Measurements from ENCODE around the gene BTBD16. TPM values are rescaled to one million over a fixed set of nuclear protein-coding genes. Genes with fewer than 3 reads are reported as not detected.

BTBD16 gene
- total and polyA plus RNA-seq, 3 donors from 2014 or later = 4.9 to 21.3 (median 5.3) TPM

GRCh38 chr10:122227754-122228153 is 43.3 kb upstream of the BTBD16 start:
- DNase-seq = no peak
- intact Hi-C loops (cut with DNase I; ENCODE audit: low total_unique reads) = no loop called here
- Histone ChIP-seq H3K36me3 (ENCODE audit: low read depth, missing control alignments) (no peaks in the 10 kb centered on the region), H3K4me1 (no peaks in the 10 kb centered on the region), H3K27ac (no peak overlapping the region), H3K4me3 (no peak overlapping the region), H3K9me3 (no peaks in the 10 kb centered on the region), H3K27me3 (no peaks in the 10 kb centered on the region)
- WGBS, 2 donors = 89 to 100% methylated on average over 4 of the region's 4 CpGs
- TF ChIP-seq POLR2A (IDR thresholded peaks at IDR 0.05) (no peak), CTCF (IDR thresholded peaks at IDR 0.05) (no peak)

- no peak for DNase-seq
- no peaks in the 10 kb centered on the region for H3K36me3 ChIP-seq (ENCODE audit: low read depth, missing control alignments)
- no peak overlapping the region for H3K27ac ChIP-seq
- 78 to 87% methylated on average over 2 of the region's 2 CpGs for WGBS, 2 donors
- H3K9me3 ChIP-seq = no peaks in the 10 kb centered on the region
- no peak overlapping the region for H3K4me3 ChIP-seq
- no peaks in the 10 kb centered on the region for H3K4me1 ChIP-seq
- intact Hi-C loops (cut with DNase I; ENCODE audit: low total_unique reads) = no loop called here
- no peaks in the 10 kb centered on the region for H3K27me3 ChIP-seq
- no peak for TF ChIP-seq POLR2A (IDR thresholded peaks at IDR 0.05)
- TF ChIP-seq CTCF (IDR thresholded peaks at IDR 0.05) = no peak
Observed at GRCh38 chr10:122229666-122230065, 41.4 kb upstream of the BTBD16 start.

GRCh38 chr10:122230222-122230621 is 40.9 kb upstream of the BTBD16 start:
- Histone ChIP-seq H3K4me3 (no peak overlapping the region), H3K27me3 (no peaks in the 10 kb centered on the region), H3K36me3 (ENCODE audit: low read depth, missing control alignments) (no peaks in the 10 kb centered on the region), H3K4me1 (no peaks in the 10 kb centered on the region), H3K9me3 (no peaks in the 10 kb centered on the region), H3K27ac (no peak overlapping the region)
- intact Hi-C loops (cut with DNase I; ENCODE audit: low total_unique reads) = no loop called here
- TF ChIP-seq CTCF (IDR thresholded peaks at IDR 0.05) (no peak), POLR2A (IDR thresholded peaks at IDR 0.05) (no peak)
- WGBS, 2 donors = 90 to 92% methylated on average over 10 to 19 of the region's 19 CpGs
- no peak for DNase-seq

- no peaks in the 10 kb centered on the region for H3K27me3 ChIP-seq
- intact Hi-C loops (cut with DNase I; ENCODE audit: low total_unique reads) = no loop called here
- H3K36me3 ChIP-seq (ENCODE audit: low read depth, missing control alignments) = no peaks in the 10 kb centered on the region
- TF ChIP-seq POLR2A (IDR thresholded peaks at IDR 0.05) (no peak), CTCF (IDR thresholded peaks at IDR 0.05) (no peak)
- no peak overlapping the region for H3K4me3 ChIP-seq
- 74 to 76% methylated on average over 3 of the region's 3 CpGs for WGBS, 2 donors
- H3K9me3 ChIP-seq = no peaks in the 10 kb centered on the region
- no peak overlapping the region for H3K27ac ChIP-seq
- H3K4me1 ChIP-seq = no peaks in the 10 kb centered on the region
- no peak for DNase-seq
Observed at GRCh38 chr10:122232769-122233168, 38.3 kb upstream of the BTBD16 start.

GRCh38 chr10:122233857-122234348 is 37.2 kb upstream of the BTBD16 start:
- H3K27me3 ChIP-seq = no peaks in the 10 kb centered on the region
- no peaks in the 10 kb centered on the region for H3K4me1 ChIP-seq
- H3K27ac ChIP-seq = no peak overlapping the region

More at GRCh38 chr10:122233857-122234348, 37.2 kb upstream of the BTBD16 start:
- Histone ChIP-seq H3K9me3 (no peaks in the 10 kb centered on the region), H3K4me3 (no peak overlapping the region), H3K36me3 (ENCODE audit: low read depth, missing control alignments) (no peaks in the 10 kb centered on the region)
- intact Hi-C loops (cut with DNase I; ENCODE audit: low total_unique reads) = no loop called here
- TF ChIP-seq POLR2A (IDR thresholded peaks at IDR 0.05) = no peak
- TF ChIP-seq CTCF (IDR thresholded peaks at IDR 0.05) = no peak
- 91% methylated on average over 11 of the region's 11 CpGs; no CpG with 5 or more reads in 1 of the 2 donors for WGBS, 2 donors
- DNase-seq = no peak

Measured in testis (tissue), 3 donors.